SW 1271 (cell line): ENCODE results near the gene ZNF385B.

Source experiments
- DNase-seq, 2 experiments: peaks; one replicate each; lab custom pipeline; 2025; lab: John Stamatoyannopoulos, UW

ZNF385B gene

DNA sequence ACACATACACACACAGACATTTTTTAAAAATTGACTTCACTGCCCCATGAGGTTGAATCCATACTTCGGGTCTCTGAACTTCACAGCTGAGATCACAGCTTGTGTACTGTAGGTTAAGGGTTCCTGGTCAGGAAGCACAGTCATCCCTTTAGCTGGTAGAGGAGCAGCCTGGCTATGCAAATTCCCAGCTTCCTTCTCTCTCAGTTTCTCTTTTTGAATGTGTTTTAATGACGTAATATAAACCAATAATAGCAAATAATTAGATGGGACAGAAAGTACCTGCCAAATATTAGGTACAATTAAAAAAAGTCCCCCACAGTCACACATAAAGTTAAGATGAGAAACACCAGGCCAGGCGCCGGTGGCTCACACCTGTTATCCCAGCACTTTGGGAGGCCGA, 178.7 kb downstream of the ZNF385B start:
- DNase-seq = no peak

DNA sequence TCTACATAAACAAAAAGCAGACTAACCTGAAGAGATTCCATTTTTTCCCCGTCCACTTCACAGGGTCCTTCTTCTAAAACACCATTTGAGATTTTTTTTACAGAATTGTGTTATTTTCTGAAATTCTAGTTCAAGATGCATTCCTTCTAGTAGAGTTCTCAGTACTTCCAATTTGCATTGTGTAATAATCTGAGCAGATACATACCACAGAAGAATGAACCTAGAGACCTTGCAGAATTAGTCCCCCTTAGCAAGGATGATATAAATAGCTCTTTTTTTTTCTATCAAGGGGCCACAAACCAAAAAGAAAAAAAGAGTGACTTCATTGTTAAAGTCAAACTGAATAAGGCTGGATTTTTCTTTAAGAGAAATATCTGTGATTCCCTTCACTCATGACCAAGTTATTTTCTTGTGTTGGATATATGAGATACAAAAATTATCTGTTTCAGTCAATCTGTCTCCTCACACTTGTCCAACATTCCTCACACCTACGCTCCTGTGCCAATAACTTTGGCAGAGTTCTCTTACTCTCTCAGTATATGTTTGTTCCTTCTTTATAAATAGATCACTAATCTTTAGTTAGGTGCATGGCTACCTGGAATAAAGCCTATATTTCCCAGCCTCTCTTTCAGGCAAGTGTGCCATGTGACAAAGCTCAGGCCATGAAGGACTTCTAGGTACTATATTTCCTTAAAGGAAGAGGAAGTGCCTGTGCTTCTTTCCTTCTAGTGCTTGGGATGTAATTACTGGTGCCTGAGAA, 183.5 kb downstream of the ZNF385B start:
- no peak for DNase-seq

DNA sequence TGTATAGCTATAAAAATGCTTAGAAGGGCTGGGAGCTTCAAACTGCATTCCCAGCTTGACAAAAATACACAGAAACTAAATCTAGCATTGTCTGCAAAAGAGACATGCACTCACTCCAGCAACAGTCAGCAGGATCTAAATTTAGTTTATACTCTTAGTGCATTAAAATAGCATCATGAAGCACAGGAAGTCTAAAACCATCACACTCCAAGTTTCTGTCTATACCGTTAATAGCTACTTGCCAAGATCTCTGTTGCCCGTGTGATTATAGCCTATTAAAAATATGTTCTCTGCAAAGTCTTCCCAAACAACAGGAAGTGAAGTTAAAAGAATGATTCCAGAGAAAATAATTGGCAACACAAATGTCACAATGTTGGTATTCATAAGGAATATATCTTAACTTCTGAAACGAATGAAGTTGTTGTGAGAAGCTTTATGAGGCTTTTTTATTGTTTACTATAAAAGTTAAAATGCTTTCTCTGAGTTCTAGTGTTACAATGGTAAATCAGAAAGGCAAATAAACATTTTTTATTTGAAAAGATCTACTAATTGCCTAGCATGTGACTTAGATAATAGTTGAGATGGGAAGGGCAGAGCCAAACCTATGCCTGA, 184.2 kb downstream of the ZNF385B start:
- DNase-seq = no peak

DNA sequence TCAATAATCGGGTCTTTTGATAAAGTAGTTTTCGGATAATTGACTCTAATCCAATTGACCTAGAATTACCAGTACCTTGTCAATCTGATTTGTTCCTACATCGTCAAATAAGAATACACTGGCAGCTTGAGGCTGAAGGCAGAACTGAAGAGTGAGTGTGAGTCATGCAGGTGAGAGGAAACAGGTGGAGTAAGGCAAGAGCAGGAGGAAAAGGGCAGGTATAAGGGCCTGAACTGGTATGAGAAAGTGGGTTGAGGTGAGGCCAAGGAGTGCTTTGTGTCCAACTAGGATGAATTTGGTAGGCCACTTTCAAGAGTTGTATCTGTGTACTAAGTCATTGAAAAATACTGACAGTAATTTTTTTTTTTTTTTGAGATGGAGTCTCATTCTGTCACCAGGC, 186.0 kb downstream of the ZNF385B start:
- no peak for DNase-seq

DNA sequence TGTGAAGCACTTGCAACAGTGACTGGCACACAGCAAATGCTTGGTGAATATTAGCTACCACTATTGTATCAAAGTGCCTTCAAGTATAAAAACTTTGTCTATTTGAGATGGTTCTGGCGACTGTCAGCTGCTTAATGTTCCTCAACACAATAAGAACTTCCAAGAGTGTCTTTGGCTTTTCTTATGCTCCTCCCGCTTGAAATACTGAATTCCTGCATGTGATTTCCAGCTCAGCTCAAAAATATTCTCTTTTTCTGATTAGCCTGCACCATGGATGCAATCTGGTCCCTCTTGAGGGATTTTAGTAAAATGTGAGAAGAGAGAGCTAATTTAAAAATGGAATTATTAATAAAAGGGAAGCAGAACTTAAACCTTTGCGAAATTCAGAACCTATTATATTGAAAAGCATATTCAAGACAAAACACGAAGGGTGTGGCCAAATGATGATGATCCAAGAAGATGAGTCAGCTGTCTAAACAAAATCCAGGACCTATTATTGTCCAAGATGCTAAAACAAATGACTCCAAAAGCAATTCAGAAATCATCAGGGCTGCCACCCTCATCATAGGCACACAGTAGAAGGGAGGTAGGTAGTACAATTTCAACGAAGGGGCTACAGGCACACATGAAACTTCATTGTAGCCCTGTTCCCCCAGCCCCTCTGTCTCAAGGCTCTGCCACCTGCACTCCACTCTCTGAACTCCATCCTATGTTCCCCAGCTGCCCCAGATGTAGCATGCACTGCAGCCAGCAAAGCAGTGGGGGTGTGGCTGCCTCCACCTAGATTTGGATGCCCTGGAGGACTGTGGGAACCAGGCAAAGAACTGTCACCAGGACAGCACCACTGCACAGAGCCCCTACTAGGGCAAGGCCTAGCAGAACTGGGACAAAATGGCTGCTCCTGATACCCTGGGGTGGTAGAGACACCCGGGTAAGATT, 190.1 kb downstream of the ZNF385B start:
- DNase-seq = no peak

DNA sequence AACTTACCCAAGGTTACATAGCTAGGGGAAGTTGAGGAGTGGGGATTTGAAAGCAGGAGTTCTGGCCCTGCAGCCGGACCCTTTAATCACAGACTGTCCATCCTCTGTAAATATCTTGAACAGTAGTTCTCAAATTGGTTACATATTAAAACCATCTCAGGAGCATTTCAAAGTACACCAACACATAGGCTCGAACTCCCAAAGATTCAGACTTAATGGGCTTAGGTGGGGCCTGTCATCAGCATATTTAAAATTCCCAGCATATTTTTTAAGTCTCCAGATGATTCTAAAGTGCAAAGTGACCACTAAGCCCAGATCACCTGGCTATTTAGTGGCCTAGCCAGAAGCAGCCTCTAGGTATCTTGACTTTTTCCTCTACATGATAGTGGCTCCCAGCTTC, 192.2 kb downstream of the ZNF385B start:
- DNase-seq = no peak

DNA sequence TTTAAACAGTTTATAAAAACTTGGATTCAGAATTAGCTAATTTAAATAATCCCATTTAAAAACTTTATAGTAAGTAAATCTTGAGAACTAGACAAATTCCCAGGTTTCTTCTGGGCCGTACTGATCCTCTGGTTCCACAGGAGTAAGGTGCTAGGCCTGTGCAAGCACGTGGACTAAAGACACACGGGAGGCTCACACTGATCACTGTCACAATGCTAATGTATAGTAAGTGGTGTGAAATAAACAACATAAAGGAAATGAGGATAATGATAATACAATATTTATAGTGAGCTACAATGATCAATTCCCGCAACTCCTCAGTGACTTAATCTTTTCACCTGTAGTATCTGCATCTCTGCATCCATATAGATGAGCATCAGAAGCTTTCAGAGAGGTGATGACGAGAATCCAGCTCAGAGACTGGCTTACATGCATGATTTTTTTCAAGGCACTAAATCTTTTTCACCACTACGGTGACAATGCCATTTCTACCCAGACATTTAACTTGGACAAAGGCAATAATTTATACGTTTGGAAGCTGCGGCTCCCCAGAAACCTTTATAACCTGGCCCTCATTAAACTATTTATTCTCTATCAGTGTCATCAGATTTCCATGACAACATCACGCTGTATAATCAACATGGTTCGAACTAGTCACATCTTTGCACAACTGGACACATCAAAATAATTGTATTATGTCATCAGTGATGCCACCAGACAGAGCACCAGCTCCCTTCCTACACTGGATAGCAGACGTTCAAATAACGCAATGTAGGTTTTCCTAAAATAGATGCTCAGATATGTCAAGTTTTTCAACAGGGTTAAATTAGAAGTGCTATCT, 196.2 kb downstream of the ZNF385B start:
- no peak for DNase-seq

DNA sequence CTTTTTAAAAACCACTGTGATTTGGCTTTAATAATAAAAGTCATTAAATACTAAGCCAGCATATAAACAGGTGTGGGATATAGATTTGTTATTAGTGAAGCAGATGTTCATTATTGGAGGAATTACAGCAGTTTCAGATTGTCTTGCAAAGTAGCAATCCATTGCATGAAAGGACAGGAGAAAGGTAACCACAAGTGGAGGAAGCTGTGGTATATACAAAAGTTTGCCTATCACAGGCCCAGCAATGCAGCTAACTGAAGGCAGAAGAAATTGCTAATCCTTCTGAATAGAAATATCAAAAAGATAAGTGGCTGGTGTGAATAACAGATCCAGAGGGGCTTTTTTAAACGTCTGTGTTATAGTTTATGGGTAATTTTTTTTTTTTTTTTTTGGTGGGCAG, 199.4 kb downstream of the ZNF385B start:
- no peak for DNase-seq

DNA sequence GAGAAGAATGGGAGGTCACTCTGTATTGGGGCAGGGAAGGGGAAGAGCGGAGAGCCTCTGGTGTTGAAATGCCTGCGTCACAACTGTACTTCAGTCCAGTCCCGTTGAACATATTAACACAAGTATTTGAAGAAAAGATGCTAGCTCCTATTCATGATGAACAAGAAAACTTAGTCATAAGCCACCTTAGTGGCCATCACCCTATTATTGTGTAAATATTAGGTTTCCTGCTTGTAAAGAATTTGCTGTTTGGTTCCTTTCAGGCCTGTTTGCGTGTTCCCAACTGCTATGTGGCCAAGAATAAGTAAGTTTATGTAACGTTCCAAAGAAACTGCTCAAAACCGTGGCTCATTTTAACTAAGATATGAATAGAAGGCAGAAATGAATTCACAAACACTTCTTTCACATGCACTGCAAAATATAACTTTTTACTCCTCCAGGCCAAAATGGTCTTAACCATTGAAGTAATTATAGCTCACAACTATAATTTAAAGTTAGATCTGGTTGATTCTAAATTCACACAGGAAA, 204.3 kb downstream of the ZNF385B start:
- no peak for DNase-seq

DNA sequence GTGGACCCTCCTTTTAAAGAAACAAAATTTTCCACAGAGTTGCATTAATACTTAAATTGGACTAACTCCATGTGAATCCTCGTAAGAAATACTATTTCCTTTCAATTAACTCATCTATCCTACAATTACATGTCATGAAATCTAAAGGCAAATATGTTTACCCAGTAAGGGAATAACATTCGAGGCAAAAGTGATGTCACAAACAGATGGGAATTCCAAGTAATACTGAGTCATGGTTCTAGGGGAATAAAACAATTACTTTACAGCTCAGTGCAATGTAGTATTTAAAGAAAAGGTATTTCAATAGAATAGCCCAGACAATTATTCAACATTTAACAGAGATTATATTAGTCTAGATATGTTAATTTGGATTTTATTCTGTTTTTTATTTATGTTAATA, 205.8 kb downstream of the ZNF385B start:
- DNase-seq = no peak

DNA sequence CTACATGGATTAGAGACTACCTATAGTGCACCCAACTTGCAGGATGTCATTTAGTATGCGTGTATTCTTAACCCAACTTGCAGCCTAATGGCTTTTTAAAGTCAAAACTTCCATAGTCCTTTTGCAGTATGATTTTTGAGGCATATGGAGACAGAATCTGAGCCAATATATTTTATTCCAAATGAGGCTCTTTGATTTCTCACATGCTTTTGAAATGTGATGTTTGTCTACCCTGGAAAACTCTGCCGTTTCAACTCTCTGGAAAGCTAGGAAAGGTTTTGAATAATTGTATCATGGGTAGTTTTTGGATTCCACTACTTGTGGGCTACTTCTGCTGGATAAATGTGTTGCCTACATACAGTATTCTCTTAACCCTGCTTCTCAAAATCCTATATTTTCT, 206.6 kb downstream of the ZNF385B start:
- DNase-seq = no peak

DNA sequence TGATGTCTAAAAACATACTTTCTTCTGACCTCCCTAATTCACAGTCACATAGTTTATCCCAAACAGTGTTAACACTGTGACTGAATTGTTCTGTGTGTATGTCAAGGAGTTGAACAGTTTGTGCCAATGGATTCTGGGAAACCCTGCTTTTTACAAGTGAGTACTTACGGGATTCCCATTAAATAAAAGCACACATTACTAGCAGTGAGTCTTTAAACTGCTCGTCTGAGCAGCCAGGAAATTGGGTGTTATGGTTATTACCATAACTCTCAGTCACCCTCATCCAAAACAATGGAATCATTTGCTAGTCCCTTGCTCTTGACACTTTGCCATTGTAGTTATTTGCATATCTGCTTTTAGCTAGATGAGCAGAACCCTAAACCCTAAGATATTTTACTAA, 209.1 kb downstream of the ZNF385B start:
- no peak for DNase-seq

DNA sequence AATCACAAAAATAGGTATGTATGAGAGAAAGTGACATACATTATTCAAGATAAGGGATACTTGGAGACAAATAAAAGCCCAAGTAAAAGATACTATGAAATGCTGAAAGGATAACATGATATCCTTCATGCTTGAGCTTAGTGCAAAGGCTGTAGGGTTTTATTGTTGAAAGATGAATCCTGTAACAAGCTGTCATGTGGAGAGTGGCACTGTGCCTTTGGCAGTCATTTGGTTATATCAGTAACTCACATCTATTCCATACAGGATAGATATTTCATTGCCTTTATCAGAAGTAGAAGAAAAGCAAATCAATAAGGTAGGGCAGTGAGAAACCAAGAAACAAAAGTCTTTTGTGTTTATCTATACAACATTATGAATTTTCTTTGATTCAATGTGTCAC, 211.0 kb downstream of the ZNF385B start:
- DNase-seq = no peak

DNA sequence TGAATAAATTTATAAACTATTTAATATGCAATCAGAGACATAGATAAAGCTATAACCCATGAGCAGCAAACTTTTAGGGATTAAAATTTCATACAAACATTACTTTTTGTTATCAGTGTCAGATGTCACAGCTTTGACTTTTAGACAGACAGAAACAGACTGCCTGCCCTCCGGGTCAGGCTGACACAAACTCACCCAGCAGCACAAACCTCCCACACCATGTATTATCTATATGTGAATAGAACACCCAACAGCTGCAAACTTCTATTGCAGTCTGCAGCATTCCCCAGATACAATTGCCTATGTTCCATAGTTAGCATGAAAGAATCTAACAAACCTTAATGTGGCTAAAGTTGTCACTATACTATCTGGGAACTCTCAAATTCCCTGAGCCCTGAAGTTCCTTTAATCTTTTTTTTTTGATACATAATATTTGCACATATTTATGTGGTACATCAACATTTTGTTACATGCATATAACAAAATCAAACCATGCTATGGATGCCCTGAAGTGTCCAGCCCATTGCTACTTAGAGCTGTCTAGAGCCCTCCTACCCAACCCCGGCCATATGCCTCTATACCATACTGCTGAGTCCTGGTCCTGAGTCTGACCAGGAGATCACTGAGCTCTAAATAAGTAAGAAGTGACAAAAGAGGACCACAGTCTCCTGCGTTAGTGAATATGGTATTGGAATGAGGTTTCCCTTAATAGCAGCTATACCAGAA, 214.4 kb downstream of the ZNF385B start:
- no peak for DNase-seq

DNA sequence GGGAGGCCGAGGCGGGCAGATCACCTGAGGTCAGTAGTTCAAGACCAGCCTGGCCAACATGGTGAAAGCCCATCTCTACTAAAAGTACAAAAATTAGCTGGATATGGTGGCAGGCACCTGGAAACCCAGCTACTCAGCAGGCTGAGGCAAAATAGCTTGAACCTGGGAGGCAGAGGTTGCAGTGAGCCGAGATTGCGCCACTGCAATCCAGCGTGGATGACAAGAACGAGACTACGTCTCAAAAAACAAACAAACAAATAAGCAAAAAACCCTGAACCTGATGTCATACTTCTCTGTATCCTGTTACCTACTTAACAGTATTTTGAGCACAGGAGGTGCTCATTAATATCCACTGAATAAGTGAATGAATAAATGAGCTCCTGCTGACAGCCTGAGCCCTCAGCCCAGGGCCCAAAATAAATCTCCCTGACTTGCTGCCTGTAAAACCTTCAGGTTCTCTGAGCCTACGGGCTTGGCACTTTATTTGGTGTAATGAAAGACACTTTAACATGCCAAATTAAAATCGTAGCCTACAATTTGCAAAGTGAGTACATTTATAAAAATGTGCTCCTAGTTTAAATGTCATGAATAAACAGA, 215.1 kb downstream of the ZNF385B start:
- DNase-seq = no peak

DNA sequence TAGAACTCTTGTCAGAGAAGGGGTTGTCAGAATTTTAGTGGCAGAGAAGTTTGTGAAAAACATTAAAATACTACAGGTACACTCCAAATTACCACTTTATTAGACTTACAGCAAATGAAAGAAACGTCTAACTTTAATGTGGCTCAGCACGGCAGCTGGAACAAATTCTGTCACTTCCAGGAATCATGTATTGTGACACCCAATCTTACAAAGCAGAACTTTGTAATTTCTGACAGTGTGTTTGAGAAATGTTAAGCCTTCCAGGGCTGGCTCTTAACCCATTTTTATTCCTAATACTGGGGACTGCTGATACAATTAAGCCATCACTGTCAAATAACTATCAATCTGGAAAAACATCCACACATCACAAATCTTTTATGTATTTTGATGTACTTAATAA, 216.4 kb downstream of the ZNF385B start:
- no peak for DNase-seq

DNA sequence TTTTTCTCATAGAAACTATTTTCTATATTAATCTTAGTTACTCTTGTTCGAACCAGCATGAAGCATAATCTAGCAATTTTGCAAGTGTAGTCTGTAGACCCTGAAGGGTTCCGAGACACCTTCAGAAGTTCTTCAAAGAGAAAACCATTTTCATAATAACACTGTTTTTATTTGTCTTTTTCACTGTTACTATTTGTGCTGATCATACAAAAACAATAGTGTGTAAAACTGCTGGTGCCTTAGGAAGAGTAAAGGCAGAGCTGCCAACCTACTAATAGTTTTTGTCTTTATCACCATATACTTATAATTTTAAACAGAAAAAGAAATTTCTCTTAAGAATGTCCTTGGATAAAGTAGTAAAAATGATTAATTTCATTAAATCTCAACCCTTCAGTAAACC, 218.9 kb downstream of the ZNF385B start:
- no peak for DNase-seq

DNA sequence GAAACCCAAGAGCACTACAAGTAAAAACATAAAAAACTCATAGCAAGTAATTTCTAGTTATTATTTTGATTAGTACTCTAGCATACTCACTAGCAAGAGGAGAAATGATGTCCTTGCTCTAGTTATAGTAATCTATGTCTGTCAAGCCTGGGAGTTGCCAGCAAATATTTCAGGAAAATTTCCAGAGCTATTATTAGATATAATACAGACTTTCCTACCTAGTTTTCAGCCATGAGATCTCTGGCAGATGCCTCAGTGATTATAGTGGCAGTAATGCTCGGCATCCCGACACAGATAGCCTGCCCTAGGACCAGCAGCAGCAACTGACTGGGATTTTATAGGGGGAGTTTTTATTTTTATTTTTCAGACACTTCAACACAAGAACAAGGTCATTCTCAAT, 224.4 kb downstream of the ZNF385B start:
- no peak for DNase-seq

DNA sequence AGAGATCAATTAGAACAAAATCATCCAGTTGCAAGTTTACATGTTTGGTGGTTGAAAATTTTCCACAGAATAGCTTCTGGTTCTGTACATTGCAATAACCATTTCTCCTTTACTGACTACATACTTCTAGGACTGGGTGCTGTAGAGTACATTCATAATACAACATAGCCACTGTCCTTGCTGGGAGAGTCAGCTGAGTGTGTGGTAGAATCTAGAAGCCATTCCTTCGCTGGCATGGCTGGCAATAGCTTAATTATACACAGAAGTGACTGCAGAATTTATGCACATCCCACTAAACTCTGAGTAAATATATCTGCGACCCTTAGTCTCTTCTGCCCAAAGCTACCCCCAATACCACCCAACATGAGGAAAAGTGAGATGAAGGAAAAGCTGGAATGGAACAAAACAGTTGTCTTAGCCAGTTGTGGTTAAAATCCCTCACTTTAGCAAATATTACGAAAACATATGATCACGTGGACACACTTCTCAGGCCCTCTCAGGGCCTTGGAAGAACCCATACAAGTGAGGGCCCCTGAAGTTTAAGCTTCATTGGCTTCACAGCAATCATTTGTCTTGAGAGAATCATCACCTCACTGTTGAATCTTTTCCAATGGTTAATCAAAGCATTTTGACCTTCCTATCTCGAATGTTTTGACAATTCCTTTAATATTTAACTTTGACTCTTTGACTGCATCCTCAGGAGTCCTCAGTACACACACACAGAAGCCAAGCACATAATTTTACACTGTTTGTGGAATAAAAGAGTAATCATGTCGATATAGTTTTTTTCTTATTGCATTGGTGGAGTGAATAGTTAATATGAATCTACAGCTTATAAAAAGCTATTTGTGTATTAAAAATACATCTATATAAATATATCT, 225.1 kb downstream of the ZNF385B start:
- no peak for DNase-seq
